Vagina (tissue), 2 donors: ENCODE measurements around the gene SREBF2. TPM values are rescaled to one million over a fixed set of nuclear protein-coding genes. Genes with fewer than 3 reads are reported as not detected.
A peak's percentile ranks its signal among the peaks of the same experiment; 100 is the strongest.
"Not testable (repeated sequence)": the region's sequence is repeated elsewhere in the genome, so short reads cannot be mapped to it uniquely, and the experiment has no call there.

Experiments
- DNase-seq, 2 donors: peaks; one replicate each; pipeline ENCODE4 v3.0.0-alpha.2; 2017; ENCODE audit errors: extremely low spot score in 2 of 2
- H3K27ac ChIP-seq: fragments of 200-600 bp; sonication (generic); one replicate; pipeline ENCODE4 v1.5.1; 2019
- H3K27me3 ChIP-seq: fragments of 200-600 bp; sonication (generic); one replicate; pipeline ENCODE4 v1.5.1; 2019
- H3K36me3 ChIP-seq, 2 donors: fragments of 200-600 bp; sonication (generic); one replicate each; pipeline ENCODE4 v1.5.1; 2017 to 2019
- H3K4me1 ChIP-seq: fragments of 200-600 bp; sonication (generic); one replicate; pipeline ENCODE4 v1.5.1; 2019
- H3K4me3 ChIP-seq, 2 donors: fragments of 200-600 bp; sonication (generic); 1 replicate in 1 of 2; 2 replicates in 1 of 2; pipeline ENCODE4 v1.5.1; 2016 to 2019
- H3K9me3 ChIP-seq: fragments of 200-600 bp; sonication (generic); one replicate; pipeline ENCODE4 v1.5.1; 2019
- CTCF ChIP-seq, 3 experiments: fragments of 450-650 bp in 2 of 3; fragments of 200-600 bp in 1 of 3; sonication (generic) in 1 of 3; IDR thresholded peaks; one replicate each; pipeline ENCODE4 v1.5.1; 2017 to 2019; ENCODE audit warnings: antibody characterized with exemption in 3 of 3, mild to moderate bottlenecking in 2 of 3, moderate library complexity in 2 of 3
- POLR2A ChIP-seq, 2 donors: fragments of 450-650 bp; IDR thresholded peaks; one replicate each; pipeline ENCODE4 v1.6.1; 2017; ENCODE audit warnings: antibody characterized with exemption in 2 of 2, mild to moderate bottlenecking in 2 of 2, moderate library complexity in 2 of 2
- POLR2AphosphoS5 ChIP-seq, 2 donors: sonication (generic); formaldehyde crosslinking; IDR thresholded peaks; one replicate each; pipeline ENCODE4 v1.9.0; 2017; ENCODE audit warnings: antibody characterized with exemption in 2 of 2, mild to moderate bottlenecking in 2 of 2, low read depth in 1 of 2; ENCODE audit not compliant: insufficient read depth in 1 of 2
- intact Hi-C: fragments of 100-400 bp; cut with DNase I; formaldehyde crosslinking; loops from one replicate; pipeline ENCODE4 v1.15.1; 2023
- total RNA-seq: library from RNA; depleted of rRNA; stranded (reverse); fragments of >200 nt; gene quantifications from one replicate; pipeline ENCODE4 v1.2.3, GENCODE V29; 2016

The SREBF2 gene
- total RNA-seq, 1 donor from 2014 or later, result 98.0 TPM

GRCh38 chr22:41862160-41862529 is 29.2 kb downstream of the SREBF2 start:
- Histone ChIP-seq H3K27ac (peak overlapping the region; percentile 46), H3K4me1 (peaks cover 19% of the 10 kb centered on the region), H3K36me3 (peaks cover 0 to 9% of the 10 kb centered on the region in 2 donors), H3K9me3 (no peaks in the 10 kb centered on the region), H3K27me3 (no peaks in the 10 kb centered on the region), H3K4me3 (no peak overlapping the region)
- TF ChIP-seq POLR2A (IDR thresholded peaks at IDR 0.05), result no peak
- no peak for DNase-seq
- intact Hi-C loops, result no loop called here

- intact Hi-C loops, result no loop called here
- H3K36me3 ChIP-seq, result peaks cover 0 to 12% of the 10 kb centered on the region in 2 donors
- no peaks in the 10 kb centered on the region for H3K9me3 ChIP-seq
- H3K4me1 ChIP-seq, result peaks cover 13% of the 10 kb centered on the region
- DNase-seq, result no peak
- H3K4me3 ChIP-seq, result no peak overlapping the region
- H3K27me3 ChIP-seq, result no peaks in the 10 kb centered on the region
- TF ChIP-seq POLR2AphosphoS5 (IDR thresholded peaks at IDR 0.05; ENCODE audit: insufficient read depth in 1 of 2, low read depth in 1 of 2) (no peak), POLR2A (IDR thresholded peaks at IDR 0.05) (no peak), CTCF (IDR thresholded peaks at IDR 0.05) (no peak)
- H3K27ac ChIP-seq, result peak overlapping the region; percentile 46
These were observed 29.8 kb downstream of the SREBF2 start for GRCh38 chr22:41862530-41863266.

- Histone ChIP-seq H3K27me3 (no peaks in the 10 kb centered on the region), H3K4me3 (no peak overlapping the region), H3K36me3 (peaks cover 0 to 20% of the 10 kb centered on the region in 2 donors), H3K27ac (no peak overlapping the region), H3K4me1 (peaks cover 12% of the 10 kb centered on the region), H3K9me3 (no peaks in the 10 kb centered on the region)
- TF ChIP-seq CTCF (IDR thresholded peaks at IDR 0.05), result no peak
- no peak for TF ChIP-seq POLR2AphosphoS5 (IDR thresholded peaks at IDR 0.05; ENCODE audit: insufficient read depth in 1 of 2, low read depth in 1 of 2)
- no peak for TF ChIP-seq POLR2A (IDR thresholded peaks at IDR 0.05)
- no peak for DNase-seq
- intact Hi-C loops, result no loop called here
These were observed 30.6 kb downstream of the SREBF2 start for GRCh38 chr22:41863472-41863871.

- no peak for DNase-seq
These were observed 35.7 kb downstream of the SREBF2 start for GRCh38 chr22:41868556-41868955.

GRCh38 chr22:41870081-41870480 is 37.2 kb downstream of the SREBF2 start:
- not testable (repeated sequence) for H3K27ac ChIP-seq

More at GRCh38 chr22:41868556-41868955, 35.7 kb downstream of the SREBF2 start:
- H3K27me3 ChIP-seq, result no peaks in the 10 kb centered on the region
- H3K9me3 ChIP-seq, result no peaks in the 10 kb centered on the region
- intact Hi-C loops, result no loop called here
- H3K4me1 ChIP-seq, result no peaks in the 10 kb centered on the region
- no peak overlapping the region for H3K27ac ChIP-seq
- no peak for TF ChIP-seq POLR2AphosphoS5 (IDR thresholded peaks at IDR 0.05; ENCODE audit: insufficient read depth in 1 of 2, low read depth in 1 of 2)
- TF ChIP-seq CTCF (IDR thresholded peaks at IDR 0.05), result no peak
- no peak for TF ChIP-seq POLR2A (IDR thresholded peaks at IDR 0.05)
- peaks cover 0 to 67% of the 10 kb centered on the region in 2 donors for H3K36me3 ChIP-seq
- H3K4me3 ChIP-seq, result no peak overlapping the region

GRCh38 chr22:41870786-41871185 is 37.9 kb downstream of the SREBF2 start:
- H3K27ac ChIP-seq, result no peak overlapping the region
- peaks cover 0 to 89% of the 10 kb centered on the region in 2 donors for H3K36me3 ChIP-seq
- no peak overlapping the region for H3K4me3 ChIP-seq
- H3K27me3 ChIP-seq, result no peaks in the 10 kb centered on the region
- TF ChIP-seq POLR2A (IDR thresholded peaks at IDR 0.05) (no peak), CTCF (IDR thresholded peaks at IDR 0.05) (no peak), POLR2AphosphoS5 (IDR thresholded peaks at IDR 0.05; ENCODE audit: insufficient read depth in 1 of 2, low read depth in 1 of 2) (no peak)
- H3K4me1 ChIP-seq, result no peaks in the 10 kb centered on the region
- intact Hi-C loops, result no loop called here
- H3K9me3 ChIP-seq, result no peaks in the 10 kb centered on the region
- DNase-seq, result no peak

More at GRCh38 chr22:41870081-41870480, 37.2 kb downstream of the SREBF2 start:
- H3K9me3 ChIP-seq, DNase-seq, H3K4me3 ChIP-seq, H3K27me3 ChIP-seq, H3K4me1 ChIP-seq, intact Hi-C loops: not testable (repeated sequence)
- H3K36me3 ChIP-seq, result peaks cover 0 to 82% of the 10 kb centered on the region in 2 donors
